ENCODE measurements around the gene PLVAP.

Gene PLVAP

DNA sequence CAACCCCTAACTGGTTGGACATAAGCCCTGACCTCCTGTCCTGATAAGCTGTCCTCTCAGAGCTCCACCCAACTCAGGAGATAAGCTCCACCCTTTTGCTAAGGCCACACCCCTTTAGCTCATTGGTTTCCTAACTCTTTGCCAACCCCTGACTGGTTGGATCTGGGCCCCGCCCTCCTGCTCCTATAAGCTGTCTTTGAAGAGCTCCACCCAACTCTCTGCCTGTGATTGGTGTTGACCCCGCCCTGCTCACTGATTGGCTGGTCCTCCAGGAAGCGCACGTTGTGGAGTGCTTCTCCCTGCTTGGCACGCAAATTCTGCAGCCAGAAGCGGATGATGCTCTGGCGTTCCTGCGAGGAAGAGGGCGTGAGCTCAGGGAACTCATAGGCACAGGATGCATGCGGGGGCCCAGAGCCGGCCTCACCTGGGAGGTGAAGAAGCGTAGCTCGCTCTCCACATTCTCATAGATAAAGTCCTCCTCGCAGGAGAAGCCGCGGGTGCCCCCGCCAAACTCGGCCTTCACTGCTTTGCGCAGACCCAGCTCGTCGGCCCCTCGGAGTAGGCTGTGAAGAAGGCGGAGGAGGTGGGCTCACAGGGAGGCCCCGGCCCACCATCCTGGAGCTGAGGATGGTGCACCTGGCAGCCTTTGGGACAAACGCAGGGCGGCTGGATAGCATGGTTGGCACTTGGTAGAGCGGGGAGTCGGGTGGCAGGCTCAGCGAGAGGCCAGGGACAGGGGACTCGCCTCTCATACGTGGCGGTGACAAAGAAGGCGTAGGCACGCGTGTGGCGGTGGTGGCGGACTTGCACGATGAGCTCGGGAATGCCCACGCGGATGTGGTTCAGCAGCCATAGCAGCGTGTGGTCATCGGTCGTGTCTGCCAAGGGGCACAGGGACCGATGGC lies 44.2 kb downstream of the PLVAP start:
- DNase-seq: peak; percentile 92

DNA sequence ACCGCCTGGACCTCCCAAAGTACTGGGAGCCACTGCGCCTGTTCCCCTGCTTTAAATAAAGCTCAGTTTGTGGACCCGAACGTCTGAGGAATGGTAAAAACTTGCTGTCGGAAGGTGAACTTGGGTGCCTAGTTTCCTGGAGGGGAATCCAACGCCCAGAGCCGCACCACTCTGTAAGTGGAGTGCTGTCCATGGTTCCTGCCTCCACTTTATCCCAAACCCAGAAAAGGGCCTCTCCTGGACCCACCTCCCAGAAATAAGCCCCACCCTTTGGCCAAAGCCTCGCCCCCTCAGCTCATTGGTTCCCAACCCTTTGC lies 44.8 kb downstream of the PLVAP start:
- DNase-seq: no peak

DNA sequence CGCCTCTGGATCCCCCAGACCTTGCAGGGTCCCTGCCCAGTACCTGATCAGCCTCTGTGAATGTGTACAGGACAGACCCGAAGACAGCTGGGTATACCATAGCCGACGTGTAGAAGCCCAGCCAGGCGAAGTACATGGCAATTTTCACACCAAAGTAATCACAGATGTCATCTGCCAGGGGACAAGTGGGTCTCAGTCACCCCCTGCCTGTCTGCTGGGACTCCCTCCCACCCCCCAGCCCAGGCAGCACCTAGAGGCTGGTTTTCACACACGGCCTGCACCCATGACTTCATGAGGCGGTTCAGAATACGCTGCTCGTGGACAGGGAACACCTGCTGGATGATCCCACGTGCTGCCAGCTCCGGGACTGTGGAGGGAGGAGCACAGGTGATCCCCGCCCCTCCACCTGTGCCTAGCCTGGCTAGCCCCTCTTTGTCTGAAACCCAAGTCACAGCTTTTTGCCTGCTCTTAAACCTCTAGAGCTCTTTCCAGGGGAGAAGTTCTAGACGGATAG lies 46.0 kb downstream of the PLVAP start:
- no peak for DNase-seq

DNA sequence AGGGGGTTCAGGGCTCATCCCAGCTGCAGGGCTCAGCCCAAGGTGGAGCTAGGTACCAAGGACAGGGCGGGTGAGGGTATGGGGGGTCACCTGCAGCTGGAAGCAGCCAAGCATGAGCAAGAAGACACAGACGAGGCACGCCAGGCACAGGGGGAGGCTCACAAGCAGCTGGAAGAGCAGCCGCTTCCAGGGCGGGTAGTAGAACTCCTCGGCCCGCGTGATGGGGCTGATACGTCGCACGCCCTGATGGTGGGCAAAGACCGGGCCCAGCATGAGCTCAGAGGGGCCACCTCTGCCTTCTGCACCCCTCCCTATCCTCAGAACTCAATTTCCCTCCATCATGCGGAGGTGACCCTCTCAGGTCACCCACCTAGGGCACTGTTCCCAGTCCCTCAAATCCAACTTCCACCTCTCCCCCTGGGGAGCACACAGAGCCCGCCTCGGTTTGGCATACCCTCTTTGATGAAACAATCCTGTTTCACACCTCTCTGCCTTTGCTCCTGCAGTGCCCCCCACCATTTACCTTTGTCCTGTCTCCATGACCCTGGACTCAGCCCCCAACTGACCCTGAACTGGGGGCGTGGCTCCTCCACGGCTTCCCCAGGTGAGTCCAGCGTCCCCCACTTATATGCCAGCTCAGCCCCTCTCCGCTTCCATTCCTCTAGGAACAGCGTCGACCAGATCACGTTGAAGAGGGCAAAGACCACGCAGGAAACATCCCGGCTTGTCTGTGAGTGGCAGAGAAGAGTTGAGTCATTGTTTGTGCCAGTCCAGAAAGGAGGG lies 46.7 kb downstream of the PLVAP start:
- no peak for DNase-seq

DNA sequence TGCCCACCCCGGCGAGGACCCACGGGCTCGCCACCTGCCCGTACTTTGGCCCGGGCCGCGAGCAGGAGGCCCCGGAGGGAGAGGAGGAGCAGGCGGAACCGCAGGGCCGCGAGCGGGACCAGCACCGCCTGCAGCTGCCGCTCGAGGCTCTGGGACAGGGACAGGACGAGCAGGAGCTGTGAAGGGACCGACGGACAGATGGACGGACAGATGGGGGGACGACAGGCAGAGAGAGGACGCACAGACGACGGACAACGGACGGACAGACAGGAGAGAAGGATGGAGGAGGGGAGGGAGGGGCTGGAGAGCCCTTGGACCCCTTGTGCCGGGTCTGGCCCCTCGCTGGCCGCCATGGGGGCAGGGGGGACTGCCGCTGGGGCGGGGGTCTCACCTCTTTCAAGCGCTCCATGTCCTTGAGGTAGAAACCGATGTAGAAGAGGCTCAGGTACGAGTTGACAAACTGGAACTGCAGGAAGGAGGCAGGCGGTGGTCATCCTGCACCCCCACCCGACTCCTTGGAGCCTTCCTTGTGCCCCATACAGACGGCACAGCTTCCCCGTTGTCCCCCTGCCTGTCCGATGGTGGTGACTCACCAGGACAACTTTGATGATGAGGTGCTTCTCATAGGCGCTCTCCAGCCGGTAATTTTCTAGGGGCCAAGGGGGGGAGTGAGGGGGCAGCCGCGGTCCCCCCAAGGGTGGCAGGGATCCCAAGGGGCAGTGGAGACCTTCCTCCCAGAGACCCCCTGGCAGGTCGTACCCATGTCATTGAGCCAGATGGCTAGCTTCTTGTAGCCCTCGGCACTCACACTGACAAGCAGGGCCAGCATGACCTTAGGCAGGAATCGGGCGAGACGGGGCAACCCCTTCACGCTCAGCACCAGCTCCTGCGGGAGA lies 47.5 kb downstream of the PLVAP start:
- DNase-seq: no peak

DNA sequence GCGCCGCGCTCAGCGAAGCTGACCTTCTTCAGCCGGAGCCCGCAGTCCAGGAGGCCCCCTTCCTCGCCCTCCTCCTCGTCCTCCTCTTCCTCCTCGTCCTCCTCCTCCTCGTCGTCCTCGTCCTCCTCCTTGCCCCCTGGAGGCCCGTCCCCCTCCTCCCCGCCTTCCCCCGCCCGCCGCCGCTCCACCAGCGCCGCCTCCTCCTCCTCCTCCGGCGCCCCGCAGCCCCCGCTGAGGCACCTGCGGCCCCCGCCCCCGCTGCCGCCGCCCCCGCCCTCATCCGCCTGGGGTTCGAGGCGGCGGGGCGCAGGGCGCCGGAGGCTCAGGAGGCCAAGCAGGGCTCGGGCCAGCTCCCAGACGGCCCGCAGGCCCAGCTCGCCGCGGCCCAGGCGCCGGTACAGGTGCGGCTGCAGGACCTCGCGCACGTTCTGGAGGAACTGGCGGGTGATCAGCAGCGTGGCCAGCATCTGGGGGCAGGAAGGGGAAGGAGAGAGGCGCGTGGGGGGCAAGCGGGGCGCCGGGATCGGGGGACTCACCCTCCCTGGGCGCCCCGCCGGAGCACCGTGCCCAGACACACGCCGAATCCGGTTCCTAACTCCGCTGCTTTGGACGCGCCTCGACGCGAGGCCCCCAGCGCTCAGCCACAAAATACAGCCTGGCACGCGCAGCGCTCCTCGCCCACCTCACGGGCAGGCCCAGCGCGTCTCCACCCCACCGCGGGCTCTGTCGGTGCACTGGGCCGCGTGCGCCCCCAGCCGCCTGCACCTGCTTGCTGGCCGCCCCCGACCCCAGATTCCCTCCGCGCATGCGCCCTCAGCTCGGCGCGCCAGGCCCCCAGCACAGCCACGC lies 48.4 kb downstream of the PLVAP start:
- DNase-seq: no peak

DNA sequence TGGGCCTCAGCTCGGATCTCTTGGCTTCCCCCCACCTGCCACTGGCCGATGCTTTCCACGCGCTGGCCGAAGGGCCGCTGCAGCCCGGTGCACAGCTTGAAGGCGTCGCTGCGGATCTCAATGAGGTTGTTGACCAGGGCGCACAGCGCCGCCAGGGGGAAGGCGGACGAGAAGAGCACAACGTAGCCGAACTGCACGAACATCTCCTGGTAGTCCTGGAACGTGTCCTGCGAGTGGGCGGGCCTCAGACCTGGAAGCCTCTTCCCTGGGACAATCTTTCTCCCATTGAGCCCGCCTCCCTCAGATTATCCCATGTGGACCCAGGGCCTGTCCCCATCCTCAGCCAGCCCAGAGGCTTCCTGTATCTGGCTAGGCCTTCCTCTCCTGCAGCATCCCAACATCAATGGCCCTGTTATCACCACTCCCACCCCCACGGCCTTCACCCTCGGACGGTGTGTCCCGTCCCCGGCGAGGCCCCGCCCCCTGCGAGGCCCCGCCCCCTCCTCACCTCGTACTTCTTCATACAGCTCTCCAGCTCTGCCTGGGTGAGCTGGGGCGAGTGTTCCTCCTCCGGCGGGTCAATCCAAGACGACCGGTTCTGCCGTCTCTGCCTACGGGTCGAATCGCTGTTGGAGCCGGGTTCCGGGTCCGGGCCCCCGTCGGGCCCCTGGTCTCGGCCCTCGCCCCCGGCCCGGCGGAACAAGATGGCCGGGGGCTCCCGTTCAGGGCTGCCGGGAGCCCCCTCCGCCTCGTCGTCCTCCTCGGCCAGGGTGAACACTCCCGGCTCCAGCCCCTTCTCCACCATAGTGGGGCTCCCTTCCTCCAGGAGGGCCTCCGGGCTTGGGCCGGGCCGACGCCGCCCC lies 49.3 kb downstream of the PLVAP start:
- peak; percentile 73 for DNase-seq

DNA sequence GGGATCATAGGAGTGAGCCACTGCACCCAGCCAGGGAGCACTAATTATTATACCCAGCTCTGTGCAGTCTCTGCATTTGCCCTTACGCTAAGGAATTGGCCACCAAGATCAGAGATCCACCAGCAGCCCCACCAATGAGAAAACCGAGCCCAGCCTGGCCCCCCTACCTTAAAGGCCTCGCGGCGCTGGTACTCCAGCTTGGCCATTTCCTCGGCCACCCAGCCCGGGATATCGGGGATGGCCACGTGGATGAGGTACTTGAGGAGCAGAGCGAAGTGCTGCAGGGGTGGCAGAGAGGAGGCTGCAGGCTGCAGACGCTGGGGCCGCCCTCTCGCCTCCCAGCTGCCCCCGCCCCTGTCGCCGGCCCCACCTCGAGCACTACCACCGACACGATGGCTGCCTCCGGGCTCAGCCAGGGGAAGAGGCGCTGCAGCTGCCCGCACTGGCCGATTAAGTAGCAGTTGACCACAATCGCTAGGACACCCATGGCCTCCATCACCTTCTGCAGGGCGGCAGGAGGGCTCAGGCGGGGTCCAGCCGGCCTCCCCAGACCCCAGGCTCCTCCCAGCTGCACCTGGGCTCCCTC lies 50.0 kb downstream of the PLVAP start:
- DNase-seq: no peak

DNA sequence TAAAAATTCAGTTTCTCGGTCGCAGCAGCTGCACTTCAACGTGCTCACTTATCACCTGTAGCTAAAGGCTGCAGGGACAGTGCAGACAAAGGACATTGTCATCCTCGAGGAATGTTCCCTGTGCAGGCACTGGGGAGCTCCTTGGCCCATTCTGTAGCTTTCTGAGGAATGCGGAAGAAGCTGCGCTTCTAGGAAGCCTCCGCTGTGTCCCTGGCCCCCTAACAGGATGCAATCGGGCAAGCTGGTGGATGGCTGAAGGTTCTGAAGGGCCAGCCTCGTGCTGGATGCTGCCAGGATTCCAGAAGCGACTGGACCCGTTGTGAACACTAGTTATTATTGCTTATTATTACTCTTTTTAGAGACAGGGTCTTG lies 50.6 kb downstream of the PLVAP start:
- no peak for DNase-seq

DNA sequence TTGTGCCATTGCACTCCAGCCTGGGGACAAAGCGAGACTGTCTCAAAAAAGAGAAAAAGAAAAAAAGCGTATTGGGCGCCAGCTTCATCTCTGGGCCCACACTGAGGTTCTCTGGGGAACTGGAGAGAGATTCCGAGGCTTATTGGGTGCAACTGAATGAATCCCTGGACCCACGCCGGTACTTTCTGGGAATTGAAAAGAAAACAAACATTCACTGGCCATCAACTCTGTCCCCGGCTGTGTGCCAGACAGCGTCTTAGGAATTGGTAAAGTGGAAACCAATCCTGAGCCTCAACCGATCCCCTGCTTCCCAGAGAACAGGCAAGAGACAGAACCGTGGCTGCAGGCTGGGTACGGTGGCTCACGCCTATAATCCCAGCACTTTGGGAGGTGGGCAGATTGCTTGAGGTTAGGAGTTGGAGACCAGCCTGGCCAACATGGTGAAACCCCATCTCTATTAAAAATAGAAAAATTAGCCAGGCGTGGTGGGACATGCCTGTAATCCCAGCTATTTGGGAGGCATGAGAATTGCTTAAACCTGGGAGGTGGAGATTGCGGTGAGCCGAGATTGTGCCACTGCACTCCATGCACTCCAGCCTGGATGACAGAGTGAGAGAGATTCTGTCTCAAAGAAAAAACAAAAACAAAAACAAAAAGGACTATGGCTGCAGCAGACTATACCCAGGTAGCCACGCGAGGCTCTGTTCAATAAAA lies 51.1 kb downstream of the PLVAP start:
- no peak for DNase-seq

DNA sequence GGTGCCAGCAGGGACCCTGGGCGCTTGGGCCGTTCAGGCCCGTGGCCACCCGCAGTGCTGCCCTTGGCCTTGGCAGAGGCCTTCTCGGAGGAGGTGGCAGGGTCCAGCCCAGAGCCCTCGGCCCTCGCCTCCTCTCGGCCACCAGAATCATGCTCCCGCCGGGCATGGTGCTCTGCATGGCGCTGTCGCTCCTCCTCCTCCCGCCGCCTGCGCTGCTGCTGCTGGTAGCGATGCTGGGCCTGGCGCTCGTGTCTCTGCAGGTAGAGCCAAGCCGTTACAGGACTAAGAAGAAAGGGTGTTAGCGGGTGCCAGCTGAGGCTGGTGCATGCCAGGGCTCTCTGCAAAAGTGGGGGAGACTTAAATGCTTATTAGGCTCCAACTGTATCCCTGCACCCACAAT lies 52.0 kb downstream of the PLVAP start:
- DNase-seq: no peak

DNA sequence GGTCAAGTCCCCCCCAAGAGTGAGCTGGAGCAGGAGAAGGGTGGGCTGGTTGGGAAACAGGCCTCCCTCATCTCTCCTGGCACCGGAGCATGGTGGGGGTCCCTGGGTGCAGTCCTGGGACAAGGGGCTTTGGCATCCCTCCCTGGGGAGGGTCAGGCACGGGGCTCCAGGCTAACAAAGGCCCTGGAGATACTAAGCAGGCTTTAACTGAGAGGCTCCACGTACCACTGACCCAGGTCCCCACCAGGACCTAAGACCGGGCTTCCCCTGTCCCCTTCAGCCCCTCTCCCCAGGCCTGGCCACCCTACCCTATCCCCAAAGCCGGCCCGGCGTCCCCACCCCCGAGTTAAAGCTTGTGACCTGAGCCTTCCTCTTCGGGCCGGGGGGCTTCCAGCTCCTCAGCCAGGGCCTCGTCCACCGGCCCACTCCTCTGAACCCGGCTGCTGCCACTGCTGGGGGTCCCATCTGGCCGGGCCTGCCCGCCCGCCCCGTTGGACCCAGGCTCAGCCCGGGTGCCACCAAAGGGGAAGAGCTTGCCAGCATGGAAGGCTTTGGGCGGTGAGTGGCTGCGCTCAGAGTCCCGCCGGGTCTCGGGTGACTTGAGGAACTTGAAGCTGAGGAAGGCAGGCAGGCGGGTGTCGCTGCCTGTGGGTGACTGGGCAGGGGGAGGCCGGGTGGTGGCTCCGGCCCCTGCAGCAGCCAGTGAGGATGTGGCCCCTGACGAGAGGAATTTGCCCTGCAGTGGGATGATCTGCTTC lies 52.6 kb downstream of the PLVAP start:
- DNase-seq: no peak

DNA sequence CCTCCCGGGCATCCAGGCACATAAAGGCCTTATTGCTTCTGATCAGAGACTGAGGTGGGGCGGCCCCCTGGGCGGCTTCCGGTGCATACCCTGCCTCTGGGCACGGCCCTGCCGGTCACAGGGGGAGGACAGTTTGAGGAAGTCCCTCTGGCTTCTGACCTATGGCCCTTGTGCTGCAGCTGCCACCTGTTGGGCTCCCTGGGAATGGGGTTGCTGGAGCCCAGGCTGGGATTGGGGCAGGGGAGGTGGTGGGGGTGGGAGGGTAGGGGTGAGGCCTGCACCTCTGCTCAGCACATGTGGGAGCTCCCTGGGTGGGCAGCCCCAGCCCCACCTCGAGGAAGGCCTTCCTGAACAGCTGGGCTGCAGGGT lies 53.2 kb downstream of the PLVAP start:
- peak; percentile 77 for DNase-seq

DNA sequence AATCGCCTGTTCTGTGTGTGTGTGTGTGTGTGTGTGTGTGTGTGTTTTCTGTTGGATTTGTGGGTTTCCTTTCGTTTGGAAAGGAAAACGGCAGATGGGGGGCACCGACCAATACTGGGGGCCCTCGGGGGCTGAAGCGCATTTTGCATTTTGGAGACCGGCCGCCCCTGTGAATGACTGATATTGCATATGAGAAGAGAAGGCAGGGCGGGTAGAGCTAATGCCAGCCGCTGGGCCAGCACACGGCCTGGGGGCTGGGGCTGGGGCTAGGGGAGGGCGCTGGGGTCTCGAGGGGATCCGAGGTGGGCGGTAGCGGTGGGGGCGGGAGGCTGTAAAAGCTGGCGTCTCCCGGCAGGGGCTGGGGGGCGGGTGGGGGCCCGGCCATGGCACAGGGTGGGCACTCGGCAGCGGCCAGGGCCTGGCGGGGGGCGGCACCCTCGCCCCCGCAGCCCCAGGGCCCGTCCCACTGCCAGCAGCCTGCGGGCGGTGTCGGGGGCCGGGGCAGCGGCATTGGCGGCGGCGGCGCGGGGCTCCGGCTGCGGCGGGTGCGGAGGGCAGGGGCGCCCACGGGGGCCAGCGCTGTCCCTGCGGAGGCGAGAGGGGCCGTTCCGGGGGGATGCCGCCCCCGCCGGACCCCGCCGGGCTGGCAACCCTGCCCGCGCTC lies 53.7 kb downstream of the PLVAP start:
- DNase-seq: no peak

DNA sequence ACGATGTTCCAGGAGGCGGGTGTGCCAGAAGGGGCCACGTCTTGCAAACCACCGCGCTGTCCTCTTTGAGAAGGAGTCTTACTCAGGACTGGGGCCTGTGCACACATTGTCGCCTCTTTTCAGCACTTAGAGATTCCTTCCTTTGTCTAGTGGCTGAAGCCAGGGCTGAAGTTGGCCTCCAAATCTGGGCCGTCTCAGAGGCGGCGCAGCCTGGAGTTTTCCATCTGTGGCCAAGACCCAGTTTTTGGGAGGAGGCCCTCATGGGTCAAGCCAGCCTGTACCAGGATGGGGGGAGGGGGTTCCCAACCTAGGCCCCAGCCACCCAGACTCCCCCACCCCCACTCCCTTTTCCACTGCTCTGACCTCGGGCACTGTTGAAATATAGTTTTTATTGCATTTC lies 54.3 kb downstream of the PLVAP start:
- DNase-seq: no peak

DNA sequence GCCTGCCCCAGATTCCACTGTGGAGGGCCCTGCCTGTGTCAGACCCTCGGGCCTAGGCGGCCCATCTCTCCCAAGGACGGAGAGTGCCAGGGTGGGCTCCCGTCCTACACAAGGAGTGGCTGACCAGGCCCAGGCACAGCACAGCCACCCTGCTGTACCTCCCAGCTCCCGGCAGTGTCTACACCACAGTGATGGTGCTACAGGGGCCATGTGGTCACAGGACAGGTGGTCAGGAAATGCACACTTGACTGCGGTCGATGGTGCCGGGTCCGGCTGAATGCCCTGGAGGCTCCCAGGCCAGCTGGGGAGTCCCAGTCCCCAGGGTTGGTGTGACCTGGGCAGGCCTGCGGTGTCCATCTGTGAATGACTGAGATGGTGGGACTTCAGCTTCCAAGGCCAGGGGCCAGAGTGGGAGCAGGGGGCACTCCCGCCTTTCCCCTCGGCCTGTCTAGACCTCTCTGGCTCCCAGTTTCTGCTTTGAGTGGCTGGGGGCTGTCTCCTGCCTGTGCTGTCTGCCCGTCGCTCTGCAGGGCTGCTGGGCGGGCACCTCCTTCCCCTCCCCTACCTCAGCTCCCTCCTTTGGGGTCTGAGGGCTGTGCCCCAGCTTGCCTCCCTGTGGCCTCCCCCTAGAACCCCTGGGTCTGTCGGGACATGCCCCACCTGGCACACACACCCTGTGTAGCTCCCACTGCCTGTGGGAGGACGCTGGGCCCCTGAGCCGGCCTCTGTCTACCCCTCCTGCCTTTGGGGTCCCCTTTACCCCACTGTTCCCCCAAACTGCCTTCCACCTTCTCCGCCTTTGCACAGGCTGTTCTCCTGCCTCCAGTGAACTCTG lies 55.3 kb downstream of the PLVAP start:
- no peak for DNase-seq

DNA sequence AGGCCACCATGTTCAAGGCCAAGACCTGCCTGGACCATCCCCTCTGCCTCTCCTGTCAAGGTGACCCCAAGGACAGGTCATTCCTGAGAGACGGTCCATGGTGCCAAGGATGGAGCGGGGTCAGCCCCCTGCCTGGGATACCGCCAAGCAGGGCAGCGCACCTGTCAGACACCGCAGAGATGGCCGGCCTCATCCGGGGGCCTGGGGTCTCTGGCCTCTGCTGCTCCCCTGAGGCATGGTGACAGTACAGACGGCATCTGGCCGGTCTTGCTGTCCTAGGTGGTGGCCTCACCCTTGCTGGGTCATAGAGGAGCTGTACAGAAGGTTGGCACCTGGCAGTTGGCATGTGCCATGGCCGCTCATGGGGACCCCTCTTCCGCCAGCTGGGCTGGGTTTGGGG lies 56.7 kb downstream of the PLVAP start:
- DNase-seq: no peak

All from hematopoietic multipotent progenitor cell treated with erythropoietin and hydrocortisone succinate and interleukin-3 and kit ligand, for 4 days (in vitro differentiated cells).